GM18868 (cell line): Measurements from ENCODE around the gene TANGO6.

ENCODE experiments used
- ATAC-seq: cut with Tn5 transposase; IDR thresholded peaks from one replicate; pipeline ENCODE4 v1.9.1; 2021; ENCODE audit warnings: mild to moderate bottlenecking, moderate library complexity; ENCODE audit not compliant: unreplicated experiment

Gene TANGO6

GRCh38 chr16:68860978-68861892 lies 17.9 kb downstream of the TANGO6 start:
- no peak for ATAC-seq

DNA sequence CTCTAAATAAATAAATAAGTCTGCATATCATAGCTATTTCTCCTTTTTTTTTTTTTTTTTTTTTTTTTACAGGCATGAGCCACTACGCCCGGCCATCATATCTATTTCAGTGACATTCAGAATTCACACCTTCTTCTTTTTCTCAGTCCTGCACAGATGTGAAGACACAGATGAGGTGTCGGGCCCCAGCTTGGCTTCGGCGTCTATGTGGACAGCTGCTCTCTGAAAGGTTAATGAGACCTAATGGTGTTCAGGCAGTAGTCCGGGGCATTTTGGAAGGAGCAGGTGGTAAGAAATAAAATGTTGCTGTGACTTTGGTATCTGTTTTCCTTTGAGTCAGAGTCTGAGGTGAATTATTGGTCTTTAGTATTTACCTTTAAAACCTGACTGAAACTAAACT lies 23.6 kb downstream of the TANGO6 start:
- no peak for ATAC-seq

GRCh38 chr16:68869492-68870088 lies 26.3 kb downstream of the TANGO6 start:
- ATAC-seq, result no peak

GRCh38 chr16:68873635-68874471 lies 30.5 kb downstream of the TANGO6 start:
- ATAC-seq, result no peak

- ATAC-seq, result no peak
Measured at GRCh38 chr16:68875871-68876270, 32.5 kb downstream of the TANGO6 start.

DNA sequence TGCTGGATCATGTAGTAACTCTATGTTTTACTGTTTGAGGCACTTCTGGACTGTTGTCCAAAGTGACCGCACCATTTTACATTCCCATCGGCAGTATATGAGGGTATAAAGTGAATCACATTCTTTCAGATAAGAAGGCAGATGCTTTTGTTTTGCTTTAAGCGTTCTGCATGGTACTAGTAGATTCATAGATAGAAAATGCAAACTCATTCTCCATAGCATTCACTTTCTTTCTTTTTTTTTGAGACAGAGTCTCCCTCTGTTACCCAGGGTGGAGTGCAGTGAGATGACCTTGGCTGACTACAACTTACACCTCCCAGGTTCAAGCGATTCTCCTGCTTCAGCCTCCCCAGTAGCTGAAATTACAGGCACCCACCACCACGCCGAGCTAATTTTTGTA lies 40.4 kb downstream of the TANGO6 start:
- no peak for ATAC-seq

- no peak for ATAC-seq
Measured at GRCh38 chr16:68884401-68884800, 41.1 kb downstream of the TANGO6 start.

DNA sequence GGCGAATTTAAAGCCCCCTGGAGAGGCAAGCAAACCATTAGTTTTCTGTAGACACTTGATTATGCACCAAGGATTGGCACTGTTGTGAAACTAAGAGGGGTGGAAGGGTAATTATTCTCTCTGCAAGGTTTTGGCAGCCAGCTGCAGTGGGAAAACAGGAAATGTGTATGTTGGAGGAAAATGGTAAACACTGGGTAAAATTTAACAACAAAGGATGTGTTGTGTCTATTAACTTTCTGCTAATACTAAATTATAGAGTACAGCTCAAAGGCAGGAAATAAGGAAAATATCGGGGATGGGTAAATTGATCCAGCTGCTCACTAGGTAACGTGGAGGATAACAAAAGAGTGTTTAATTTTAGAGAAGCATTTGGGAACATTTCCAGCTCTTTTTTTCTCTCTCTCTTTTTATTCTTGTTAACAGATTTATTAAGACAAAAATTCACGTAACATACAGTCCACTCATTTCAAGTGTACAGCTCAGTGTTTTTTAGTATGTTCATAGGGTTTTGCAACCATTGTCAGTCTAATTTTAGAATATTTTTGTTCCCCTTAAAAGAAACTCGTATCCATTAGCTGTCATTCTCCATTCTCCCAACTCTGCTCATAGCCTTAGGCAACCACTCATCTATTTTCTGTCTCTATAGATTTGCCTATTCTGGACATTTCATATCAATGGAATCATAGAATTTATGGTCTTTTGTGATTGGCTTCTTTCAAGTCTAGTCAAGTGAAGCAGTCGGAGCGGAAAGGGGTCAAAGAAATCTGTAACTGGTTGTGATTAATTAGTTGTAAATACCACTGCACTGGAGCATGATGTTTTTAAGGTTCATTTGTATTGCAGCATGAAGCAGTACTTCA lies 41.8 kb downstream of the TANGO6 start:
- no peak for ATAC-seq

GRCh38 chr16:68887107-68887506 lies 43.8 kb downstream of the TANGO6 start:
- ATAC-seq, result no peak

GRCh38 chr16:68889508-68890150 lies 46.3 kb downstream of the TANGO6 start:
- no peak for ATAC-seq

DNA sequence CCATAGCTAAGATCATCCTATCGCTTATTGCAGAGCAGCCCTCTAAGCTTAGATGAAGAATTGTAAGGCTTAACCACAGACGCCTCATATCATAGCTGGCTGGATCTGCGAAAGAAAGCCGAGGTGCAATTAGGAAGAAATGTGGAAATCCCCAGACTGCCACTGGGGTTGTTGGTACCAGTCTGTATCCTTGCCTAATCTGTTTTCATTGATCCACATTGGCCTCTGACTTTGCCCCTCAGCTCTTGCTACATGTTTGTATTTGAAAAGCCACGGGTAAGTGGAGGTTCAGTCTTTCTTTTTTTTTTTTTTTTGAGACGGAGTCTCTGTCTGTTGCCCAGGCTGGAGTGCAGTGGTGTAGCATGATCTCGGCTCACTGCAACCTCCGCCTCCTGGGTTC lies 48.9 kb downstream of the TANGO6 start:
- ATAC-seq, result no peak

GRCh38 chr16:68892898-68893297 lies 49.6 kb downstream of the TANGO6 start:
- no peak for ATAC-seq

DNA sequence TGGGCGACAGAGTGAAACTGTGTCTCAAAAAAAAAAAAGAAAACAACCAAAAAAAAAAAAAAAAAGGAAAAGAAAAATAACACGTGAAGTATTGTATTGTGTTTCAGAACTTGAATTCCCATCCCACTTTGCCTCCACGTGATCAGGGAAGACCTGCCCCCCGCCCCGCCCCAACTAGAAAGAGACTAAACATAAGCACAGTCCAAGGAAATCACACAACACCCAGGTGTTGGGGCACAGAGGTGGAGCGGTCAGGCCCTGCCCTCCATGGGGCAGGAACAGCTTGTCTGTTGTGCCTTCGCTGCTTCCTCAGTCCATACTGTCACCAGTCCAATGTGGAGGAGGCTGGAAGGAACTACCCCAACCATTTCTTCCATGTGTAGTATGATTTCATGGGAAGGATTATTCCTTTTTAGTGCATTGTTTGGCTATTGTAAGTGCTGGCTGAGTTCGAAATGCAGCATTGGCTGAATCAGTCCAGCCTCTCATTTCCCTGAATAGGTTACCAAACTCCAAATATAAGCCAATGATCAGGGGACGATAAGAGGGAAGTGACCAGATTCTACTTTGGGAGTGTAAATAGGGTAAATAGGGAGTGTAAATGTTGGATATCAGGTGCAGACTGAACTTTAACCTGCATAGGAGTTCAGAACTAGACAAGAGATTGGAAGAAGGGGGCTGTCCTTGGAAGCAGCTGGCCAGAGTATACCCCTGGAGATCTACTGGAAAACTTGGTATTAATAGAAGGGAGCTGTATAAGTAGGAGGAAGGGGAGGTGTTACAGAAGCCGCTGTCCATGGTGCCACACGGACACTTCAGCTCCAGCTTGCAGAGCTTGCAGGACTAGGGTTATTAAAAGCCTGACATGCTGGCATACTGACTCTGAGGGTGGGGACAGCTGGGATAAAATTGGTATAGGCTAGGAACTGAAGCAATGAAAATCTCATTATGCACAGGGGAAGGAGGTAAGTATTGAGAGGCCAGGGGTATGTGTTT lies 50.7 kb downstream of the TANGO6 start:
- ATAC-seq, result no peak

GRCh38 chr16:68894714-68895113 lies 51.4 kb downstream of the TANGO6 start:
- no peak for ATAC-seq

GRCh38 chr16:68898026-68898425 lies 54.7 kb downstream of the TANGO6 start:
- no peak for ATAC-seq

DNA sequence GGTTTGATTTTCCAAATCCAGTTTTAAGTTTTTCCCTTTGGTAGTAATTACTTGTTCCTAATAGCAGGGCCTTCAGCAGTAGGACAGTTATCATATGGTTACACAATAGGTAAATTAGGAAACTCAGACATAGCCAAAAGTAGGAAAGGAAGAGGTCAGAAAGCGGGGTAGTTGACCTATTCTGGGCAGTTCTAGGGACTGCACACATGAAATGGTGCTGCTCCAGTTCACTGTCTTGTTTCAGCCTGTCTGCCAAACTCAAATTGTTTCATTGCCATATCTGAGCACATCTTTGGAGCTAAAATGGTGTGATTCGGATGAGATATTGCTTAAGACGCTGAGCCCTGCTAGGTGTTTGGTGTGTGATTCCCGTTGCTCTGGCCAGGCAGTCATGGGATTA lies 56.7 kb downstream of the TANGO6 start:
- no peak for ATAC-seq

GRCh38 chr16:68902003-68902968 lies 59.0 kb downstream of the TANGO6 start:
- ATAC-seq, result no peak

- no peak for ATAC-seq
Measured at GRCh38 chr16:68902969-68903345, 59.6 kb downstream of the TANGO6 start.
